Body of pancreas (tissue), 4 donors: ENCODE measurements around the gene CLIP4. TPM values are rescaled to one million over a fixed set of nuclear protein-coding genes. Genes with fewer than 3 reads are reported as not detected.

Experiments used
- ATAC-seq: fragments of 150-250 bp; one replicate; pipeline ENCODE4 v1.9.1; 2016
- DNase-seq, 4 donors: peaks; one replicate each; pipeline ENCODE4 v3.0.0-alpha.2; 2019
- H3K27ac ChIP-seq, 4 donors: fragments of 200-600 bp; sonication (generic); 1 replicate in 3 of 4; 2 replicates in 1 of 4; pipeline versions ENCODE4 v1.5.1 to v1.6.1; 2016 to 2019; ENCODE audit warnings: mild to moderate bottlenecking in 1 of 4, mixed read lengths in 1 of 4, moderate library complexity in 1 of 4
- H3K27me3 ChIP-seq, 2 donors: fragments of 200-600 bp; sonication (generic); one replicate each; pipeline ENCODE4 v1.6.0; 2016; ENCODE audit warnings: mild to moderate bottlenecking in 1 of 2
- H3K36me3 ChIP-seq, 2 donors: fragments of 200-600 bp; sonication (generic); replicated peaks in 1 of 2; 2 replicates each; pipeline ENCODE4 v1.5.1; 2016; ENCODE audit warnings: low read depth in 2 of 2; ENCODE audit not compliant: insufficient read depth in 1 of 2
- H3K4me1 ChIP-seq: fragments of 200-600 bp; sonication (generic); one replicate; pipeline ENCODE4 v1.6.0; 2016
- H3K4me3 ChIP-seq, 2 donors: fragments of 200-600 bp; sonication (generic); 1 replicate in 1 of 2; 2 replicates in 1 of 2; pipeline ENCODE4 v1.5.1; 2016 to 2019
- H3K9me3 ChIP-seq, 3 donors: fragments of 200-600 bp; sonication (generic); 1 replicate in 2 of 3; 2 replicates in 1 of 3; pipeline ENCODE4 v1.5.1; 2016
- POLR2A ChIP-seq, 3 donors: fragments of 450-650 bp; IDR thresholded peaks; one replicate each; pipeline ENCODE4 v1.6.1; 2016; ENCODE audit warnings: antibody characterized with exemption in 3 of 3, mild to moderate bottlenecking in 2 of 3
- WGBS, 2 donors: methylation state at CpG; one replicate each; pipeline ENCODE4 v1.1.5; 2017; 5-methylcytosine and 5-hydroxymethylcytosine counted together
- intact Hi-C: fragments of 100-400 bp; cut with DNase I; formaldehyde crosslinking; loops from one replicate; pipeline ENCODE4 v1.15.1; 2023
- total RNA-seq, 2 donors: library from RNA; depleted of rRNA; stranded (reverse); fragments of >200 nt; gene quantifications; one replicate each; pipeline ENCODE4 v1.1.0, GENCODE V29; 2016
- TF ChIP-seq, protein P1 (sequence below), 7 experiments: fragments of 450-650 bp in 4 of 7; fragments of 200-600 bp in 3 of 7; sonication (generic) in 3 of 7; IDR thresholded peaks; one replicate each; pipeline ENCODE4 v1.5.1; 2016 to 2019; ENCODE audit warnings: antibody characterized with exemption in 7 of 7

The CLIP4 gene
- total RNA-seq, 2 donors from 2014 or later = 17.5 to 19.7 TPM

DNA sequence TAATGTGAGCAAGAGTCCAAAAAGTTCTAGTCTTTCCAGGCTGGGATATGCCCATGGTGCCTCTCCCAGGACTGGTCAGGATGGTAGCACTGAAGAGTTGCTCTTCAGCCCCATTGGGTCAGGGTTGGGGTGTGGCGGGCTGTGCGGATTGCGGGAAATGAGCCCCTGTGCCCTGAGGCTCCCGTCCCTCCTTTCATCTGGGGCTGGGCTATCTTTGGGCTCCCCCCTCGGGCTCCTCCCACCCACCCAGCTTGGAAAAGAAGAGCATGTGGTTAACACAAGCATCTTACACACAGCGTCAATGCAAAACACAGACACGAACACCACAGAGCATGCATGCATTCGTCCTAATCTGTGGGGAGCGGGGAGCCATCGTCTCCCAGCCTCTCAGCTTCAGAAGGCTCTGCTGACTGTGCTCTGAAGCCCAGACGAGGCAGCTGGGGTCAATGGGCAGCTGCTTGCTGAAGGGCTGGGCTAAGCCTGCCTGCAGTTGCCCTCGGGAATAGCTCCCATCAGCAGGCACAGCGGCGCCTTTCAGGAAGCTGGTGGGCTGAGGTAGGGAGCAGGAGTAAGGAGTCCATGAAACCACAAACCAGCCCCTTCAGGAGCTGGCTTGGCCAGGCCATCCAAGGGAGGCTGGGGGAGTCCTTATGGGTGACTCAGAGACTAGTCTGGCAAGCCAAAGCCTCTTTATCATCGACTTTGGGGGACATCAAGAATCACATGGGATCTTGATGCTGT lies 112.9 kb downstream of the CLIP4 start:
- no peaks in the 10 kb centered on the region for H3K36me3 ChIP-seq
- intact Hi-C loops = no loop called here
- no peak overlapping the region for H3K27ac ChIP-seq
- no peak for ATAC-seq
- WGBS, 2 donors = 52 to 62% methylated on average over 3 to 15 of the region's 15 CpGs
- H3K27me3 ChIP-seq = no peaks in the 10 kb centered on the region
- TF ChIP-seq POLR2A (IDR thresholded peaks at IDR 0.05) = no peak
- TF ChIP-seq, protein P1, sequence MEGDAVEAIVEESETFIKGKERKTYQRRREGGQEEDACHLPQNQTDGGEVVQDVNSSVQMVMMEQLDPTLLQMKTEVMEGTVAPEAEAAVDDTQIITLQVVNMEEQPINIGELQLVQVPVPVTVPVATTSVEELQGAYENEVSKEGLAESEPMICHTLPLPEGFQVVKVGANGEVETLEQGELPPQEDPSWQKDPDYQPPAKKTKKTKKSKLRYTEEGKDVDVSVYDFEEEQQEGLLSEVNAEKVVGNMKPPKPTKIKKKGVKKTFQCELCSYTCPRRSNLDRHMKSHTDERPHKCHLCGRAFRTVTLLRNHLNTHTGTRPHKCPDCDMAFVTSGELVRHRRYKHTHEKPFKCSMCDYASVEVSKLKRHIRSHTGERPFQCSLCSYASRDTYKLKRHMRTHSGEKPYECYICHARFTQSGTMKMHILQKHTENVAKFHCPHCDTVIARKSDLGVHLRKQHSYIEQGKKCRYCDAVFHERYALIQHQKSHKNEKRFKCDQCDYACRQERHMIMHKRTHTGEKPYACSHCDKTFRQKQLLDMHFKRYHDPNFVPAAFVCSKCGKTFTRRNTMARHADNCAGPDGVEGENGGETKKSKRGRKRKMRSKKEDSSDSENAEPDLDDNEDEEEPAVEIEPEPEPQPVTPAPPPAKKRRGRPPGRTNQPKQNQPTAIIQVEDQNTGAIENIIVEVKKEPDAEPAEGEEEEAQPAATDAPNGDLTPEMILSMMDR (IDR thresholded peaks at IDR 0.05) = no peak
- H3K9me3 ChIP-seq = no peaks in the 10 kb centered on the region
- no peaks in the 10 kb centered on the region for H3K4me1 ChIP-seq
- DNase-seq = no peak
- no peak overlapping the region for H3K4me3 ChIP-seq

DNA sequence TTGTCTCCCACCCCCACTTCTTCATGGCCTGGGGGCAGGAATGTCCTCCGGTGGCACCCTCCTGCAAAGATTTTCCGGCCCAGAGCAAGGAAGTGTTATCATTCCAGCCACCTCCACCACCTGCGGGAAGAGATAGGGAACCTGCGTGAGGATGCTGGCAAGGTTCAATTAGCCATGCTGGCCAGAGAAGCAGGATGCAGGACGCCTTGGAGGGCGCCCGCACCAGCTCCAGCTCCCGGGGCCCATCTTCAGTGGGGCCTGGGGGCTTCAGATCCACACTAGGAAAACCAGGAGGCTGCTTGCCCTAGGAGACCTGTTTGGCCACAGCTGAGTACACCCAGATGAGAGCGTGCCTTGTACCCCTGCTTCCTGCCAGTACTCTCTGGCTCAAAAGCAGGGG lies 113.7 kb downstream of the CLIP4 start:
- intact Hi-C loops = no loop called here
- Histone ChIP-seq H3K27me3 (no peaks in the 10 kb centered on the region), H3K9me3 (no peaks in the 10 kb centered on the region), H3K36me3 (no peaks in the 10 kb centered on the region), H3K4me3 (no peak overlapping the region), H3K4me1 (no peaks in the 10 kb centered on the region), H3K27ac (no peak overlapping the region)
- no peak for ATAC-seq
- 47 to 71% methylated on average over 5 to 7 of the region's 9 CpGs for WGBS, 2 donors
- DNase-seq = no peak
- TF ChIP-seq, protein P1 (IDR thresholded peaks at IDR 0.05) = no peak
- TF ChIP-seq POLR2A (IDR thresholded peaks at IDR 0.05) = no peak

DNA sequence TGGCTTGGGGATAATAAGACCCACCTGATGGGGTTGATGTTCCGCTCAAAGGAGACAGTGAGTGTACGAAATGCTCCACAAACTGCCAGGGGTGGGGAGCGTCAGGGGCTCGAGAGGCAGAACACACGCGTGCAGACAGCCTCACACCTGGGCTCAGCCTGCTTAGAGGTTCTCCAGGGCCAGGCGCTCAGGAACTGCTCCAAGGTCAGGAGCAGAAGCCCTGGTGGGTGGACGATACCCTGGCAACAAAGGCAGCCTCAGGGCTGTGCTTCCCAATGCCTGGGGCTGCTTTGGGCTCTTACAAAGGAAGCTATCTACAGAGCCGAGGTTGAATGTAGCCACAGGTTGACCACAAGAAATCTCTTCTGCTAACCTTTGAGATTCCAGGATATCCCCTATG lies 114.4 kb downstream of the CLIP4 start:
- no peak overlapping the region for H3K27ac ChIP-seq
- ATAC-seq (no peak), DNase-seq (no peak)
- no peaks in the 10 kb centered on the region for H3K9me3 ChIP-seq
- intact Hi-C loops = no loop called here
- no peak overlapping the region for H3K4me3 ChIP-seq
- no peaks in the 10 kb centered on the region for H3K27me3 ChIP-seq
- 70 to 73% methylated on average over 9 of the region's 9 CpGs for WGBS, 2 donors
- no peaks in the 10 kb centered on the region for H3K36me3 ChIP-seq
- no peaks in the 10 kb centered on the region for H3K4me1 ChIP-seq
- no peak for TF ChIP-seq POLR2A (IDR thresholded peaks at IDR 0.05)
- TF ChIP-seq, protein P1 (IDR thresholded peaks at IDR 0.05) = no peak

DNA sequence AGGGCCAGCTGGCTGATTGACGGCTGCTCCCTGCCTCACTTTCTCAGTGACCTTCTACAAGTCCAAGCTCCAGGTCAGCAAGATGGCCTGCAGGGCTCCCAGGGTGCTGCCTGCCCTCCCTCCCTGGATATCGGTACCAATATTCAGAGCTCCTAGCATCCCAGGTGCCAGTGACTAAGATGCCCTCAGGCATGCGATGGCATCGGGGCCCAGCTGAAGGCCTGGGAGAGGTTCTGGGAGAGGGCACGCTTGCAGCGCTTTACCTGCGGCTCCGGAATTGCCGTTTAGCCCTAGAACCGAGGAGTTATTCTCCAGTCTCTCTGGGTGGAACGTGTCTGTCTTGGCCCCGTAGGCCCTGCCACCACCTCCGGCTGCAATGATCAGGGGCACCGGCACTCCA lies 116.8 kb downstream of the CLIP4 start:
- 89% methylated on average over 14 of the region's 14 CpGs; no CpG with 5 or more reads in 1 of the 2 donors for WGBS, 2 donors
- intact Hi-C loops = no loop called here

More for the DNA sequence above, 116.8 kb downstream of the CLIP4 start:
- no peaks in the 10 kb centered on the region for H3K36me3 ChIP-seq
- H3K27me3 ChIP-seq = no peaks in the 10 kb centered on the region
- no peaks in the 10 kb centered on the region for H3K9me3 ChIP-seq
- no peaks in the 10 kb centered on the region for H3K4me1 ChIP-seq
- ATAC-seq (no peak), DNase-seq (no peak)
- no peak for TF ChIP-seq POLR2A (IDR thresholded peaks at IDR 0.05)
- TF ChIP-seq, protein P1 (IDR thresholded peaks at IDR 0.05) = no peak
- H3K4me3 ChIP-seq = no peak overlapping the region
- no peak overlapping the region for H3K27ac ChIP-seq
